ENCODE results near the gene CAP2.

The CAP2 gene

DNA sequence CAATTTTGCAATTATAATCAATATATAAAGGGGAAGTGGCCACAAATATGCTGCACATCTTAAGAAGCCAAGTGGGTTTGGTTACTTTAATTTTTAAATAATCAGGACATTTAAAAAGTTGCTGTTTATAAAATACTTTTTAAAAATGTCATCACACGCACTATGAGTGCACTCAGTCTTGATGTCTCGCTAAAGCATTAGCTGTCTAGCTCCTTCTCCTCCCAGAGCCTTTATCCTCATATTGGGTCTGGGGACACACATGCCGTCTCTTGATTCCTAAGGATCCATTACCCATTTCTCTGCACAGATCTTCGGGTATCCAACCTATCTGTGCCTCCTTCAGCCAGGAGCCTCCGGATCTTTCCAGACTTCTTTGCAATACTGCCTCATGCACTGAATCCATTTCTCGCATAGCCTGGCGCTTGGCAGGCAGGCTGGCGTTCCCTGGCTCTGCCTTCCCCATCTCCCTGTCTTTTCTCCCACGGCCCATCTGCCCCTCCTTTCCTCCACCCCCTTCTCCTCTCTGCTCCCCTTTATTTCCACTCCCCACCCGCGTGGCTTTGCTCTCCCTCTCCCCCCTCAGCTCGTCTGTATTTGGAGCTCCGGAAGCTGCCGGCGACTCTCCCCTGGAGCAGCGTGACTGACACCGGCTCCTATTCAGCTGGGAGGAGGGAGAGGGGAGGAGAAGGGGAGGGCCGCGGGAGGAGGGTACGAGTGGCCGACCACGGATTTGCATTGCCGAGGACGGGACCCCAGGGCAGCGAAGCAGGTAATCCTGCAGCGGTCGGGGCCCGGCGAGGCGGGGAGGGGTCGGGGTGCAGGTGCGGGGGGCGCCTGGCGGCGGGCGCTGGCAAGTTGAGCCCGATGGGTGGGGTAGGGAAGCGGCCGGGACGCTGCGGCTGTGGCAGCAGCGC is at the start of gene CAP2:
CAP2 (plus strand) TSS at position 618 of the 914 bp plus-strand sequence. CDS start 27,961 bp downstream, outside the sequence.
- TF ChIP-seq, protein P1, sequence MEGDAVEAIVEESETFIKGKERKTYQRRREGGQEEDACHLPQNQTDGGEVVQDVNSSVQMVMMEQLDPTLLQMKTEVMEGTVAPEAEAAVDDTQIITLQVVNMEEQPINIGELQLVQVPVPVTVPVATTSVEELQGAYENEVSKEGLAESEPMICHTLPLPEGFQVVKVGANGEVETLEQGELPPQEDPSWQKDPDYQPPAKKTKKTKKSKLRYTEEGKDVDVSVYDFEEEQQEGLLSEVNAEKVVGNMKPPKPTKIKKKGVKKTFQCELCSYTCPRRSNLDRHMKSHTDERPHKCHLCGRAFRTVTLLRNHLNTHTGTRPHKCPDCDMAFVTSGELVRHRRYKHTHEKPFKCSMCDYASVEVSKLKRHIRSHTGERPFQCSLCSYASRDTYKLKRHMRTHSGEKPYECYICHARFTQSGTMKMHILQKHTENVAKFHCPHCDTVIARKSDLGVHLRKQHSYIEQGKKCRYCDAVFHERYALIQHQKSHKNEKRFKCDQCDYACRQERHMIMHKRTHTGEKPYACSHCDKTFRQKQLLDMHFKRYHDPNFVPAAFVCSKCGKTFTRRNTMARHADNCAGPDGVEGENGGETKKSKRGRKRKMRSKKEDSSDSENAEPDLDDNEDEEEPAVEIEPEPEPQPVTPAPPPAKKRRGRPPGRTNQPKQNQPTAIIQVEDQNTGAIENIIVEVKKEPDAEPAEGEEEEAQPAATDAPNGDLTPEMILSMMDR (conservative IDR thresholded peaks at IDR 0.05; ENCODE audit: low read depth, low read length), result no peak
- H3K4me3 ChIP-seq (ENCODE audit: low read length), result peak within 1 kb of the TSS; percentile 54
- DNase-seq (ENCODE audit: low read depth), result no peak

DNA sequence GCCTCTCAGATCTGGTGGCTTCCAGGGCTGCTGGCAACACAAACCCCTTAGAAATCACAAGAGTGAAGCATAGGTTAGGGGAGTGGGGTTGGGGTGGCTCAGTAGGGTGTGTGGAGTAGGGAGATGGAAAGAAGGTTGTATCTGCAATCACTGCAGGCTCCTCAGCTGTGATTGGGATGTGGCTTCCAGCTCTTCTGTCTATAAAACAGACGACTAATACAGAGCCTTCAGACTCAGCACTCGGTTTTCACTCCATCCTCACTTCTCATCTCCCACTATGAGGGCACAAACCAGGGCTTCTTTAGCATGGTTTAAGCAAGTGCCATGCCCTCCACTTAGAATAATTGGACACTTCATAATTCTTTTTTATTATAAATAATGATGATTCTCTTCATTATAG is 46.4 kb upstream of the CAP2 start:
- H3K4me3 ChIP-seq (ENCODE audit: low read length), result no peak overlapping the region
- TF ChIP-seq, protein P1 (conservative IDR thresholded peaks at IDR 0.05; ENCODE audit: low read depth, low read length), result no peak
- no peak for DNase-seq (ENCODE audit: low read depth)

- DNase-seq (ENCODE audit: low read depth), result no peak
- TF ChIP-seq, protein P1 (conservative IDR thresholded peaks at IDR 0.05; ENCODE audit: low read depth, low read length), result no peak
These were observed 44.0 kb upstream of the CAP2 start for GRCh38 chr6:17349427-17349826.

GRCh38 chr6:17352302-17352701 is 41.1 kb upstream of the CAP2 start:
- DNase-seq (ENCODE audit: low read depth), result no peak
- no peak overlapping the region for H3K4me3 ChIP-seq (ENCODE audit: low read length)
- TF ChIP-seq, protein P1 (conservative IDR thresholded peaks at IDR 0.05; ENCODE audit: low read depth, low read length), result no peak

More at GRCh38 chr6:17349427-17349826, 44.0 kb upstream of the CAP2 start:
- no peak overlapping the region for H3K4me3 ChIP-seq (ENCODE audit: low read length)

- TF ChIP-seq, protein P1 (conservative IDR thresholded peaks at IDR 0.05; ENCODE audit: low read depth, low read length), result no peak
- DNase-seq (ENCODE audit: low read depth), result no peak
These were observed 39.8 kb upstream of the CAP2 start for GRCh38 chr6:17353440-17354175.

GRCh38 chr6:17354700-17355403 is 38.5 kb upstream of the CAP2 start:
- DNase-seq (ENCODE audit: low read depth), result peak; percentile 17
- no peak overlapping the region for H3K4me3 ChIP-seq (ENCODE audit: low read length)
- TF ChIP-seq, protein P1 (conservative IDR thresholded peaks at IDR 0.05; ENCODE audit: low read depth, low read length), result no peak

More at GRCh38 chr6:17353440-17354175, 39.8 kb upstream of the CAP2 start:
- H3K4me3 ChIP-seq (ENCODE audit: low read length), result no peak overlapping the region

Measured in retinal pigment epithelial cell (primary cell).